HG03520 (cell line): ENCODE measurements around the gene FADD.
A peak's percentile ranks its signal among the peaks of the same experiment; 100 is the strongest.

ENCODE experiments used
- ATAC-seq: cut with Tn5 transposase; IDR thresholded peaks from one replicate; pipeline ENCODE4 v1.9.1; 2021; ENCODE audit warnings: mild to moderate bottlenecking, moderate library complexity; ENCODE audit not compliant: unreplicated experiment

The FADD gene, protein sequence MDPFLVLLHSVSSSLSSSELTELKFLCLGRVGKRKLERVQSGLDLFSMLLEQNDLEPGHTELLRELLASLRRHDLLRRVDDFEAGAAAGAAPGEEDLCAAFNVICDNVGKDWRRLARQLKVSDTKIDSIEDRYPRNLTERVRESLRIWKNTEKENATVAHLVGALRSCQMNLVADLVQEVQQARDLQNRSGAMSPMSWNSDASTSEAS

DNA sequence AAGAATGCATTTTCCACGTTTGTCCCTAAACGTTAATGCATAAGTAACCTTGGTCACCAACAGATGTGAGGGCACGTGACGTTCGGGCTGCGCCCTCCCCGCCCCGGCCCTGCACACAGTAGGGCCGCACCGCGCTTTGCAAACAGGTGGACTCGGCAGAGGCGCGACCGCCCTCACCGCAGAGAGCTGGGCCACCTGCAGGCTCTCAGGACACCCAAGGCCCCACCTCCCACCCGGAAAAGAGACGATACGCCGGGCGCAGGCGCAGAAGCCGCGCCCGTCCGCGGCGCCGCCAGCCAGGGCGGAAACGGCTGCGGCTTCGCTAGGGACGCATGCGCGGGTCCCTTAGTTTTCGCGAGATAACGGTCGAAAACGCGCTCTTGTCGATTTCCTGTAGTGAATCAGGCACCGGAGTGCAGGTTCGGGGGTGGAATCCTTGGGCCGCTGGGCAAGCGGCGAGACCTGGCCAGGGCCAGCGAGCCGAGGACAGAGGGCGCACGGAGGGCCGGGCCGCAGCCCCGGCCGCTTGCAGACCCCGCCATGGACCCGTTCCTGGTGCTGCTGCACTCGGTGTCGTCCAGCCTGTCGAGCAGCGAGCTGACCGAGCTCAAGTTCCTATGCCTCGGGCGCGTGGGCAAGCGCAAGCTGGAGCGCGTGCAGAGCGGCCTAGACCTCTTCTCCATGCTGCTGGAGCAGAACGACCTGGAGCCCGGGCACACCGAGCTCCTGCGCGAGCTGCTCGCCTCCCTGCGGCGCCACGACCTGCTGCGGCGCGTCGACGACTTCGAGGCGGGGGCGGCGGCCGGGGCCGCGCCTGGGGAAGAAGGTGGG lies at the start of gene FADD:
TSS of gene FADD (plus strand) at position 377 of the 831 bp plus-strand sequence. CDS start at position 541, 164 bp downstream.
- peak; percentile 51 for ATAC-seq

DNA sequence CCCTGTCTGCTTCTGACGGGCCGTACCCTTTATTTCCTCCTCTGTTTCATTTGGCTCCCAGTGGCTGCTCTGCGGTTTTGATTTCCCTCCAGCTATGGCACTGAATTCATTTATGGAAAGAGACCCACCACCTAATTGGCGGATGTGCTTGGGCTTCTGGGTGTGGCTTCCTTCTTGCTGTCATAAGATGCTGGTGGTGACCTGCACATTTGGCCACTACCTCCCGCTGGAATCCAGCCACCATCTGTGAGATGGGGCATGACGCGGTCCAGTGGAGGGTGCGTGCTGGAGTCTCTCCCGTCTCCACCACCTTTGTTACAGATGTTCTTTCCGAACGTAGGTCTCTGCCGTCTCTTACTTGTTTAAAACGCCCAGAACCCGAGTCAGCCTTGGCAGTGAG lies 47.7 kb upstream of the FADD start:
- ATAC-seq: no peak

DNA sequence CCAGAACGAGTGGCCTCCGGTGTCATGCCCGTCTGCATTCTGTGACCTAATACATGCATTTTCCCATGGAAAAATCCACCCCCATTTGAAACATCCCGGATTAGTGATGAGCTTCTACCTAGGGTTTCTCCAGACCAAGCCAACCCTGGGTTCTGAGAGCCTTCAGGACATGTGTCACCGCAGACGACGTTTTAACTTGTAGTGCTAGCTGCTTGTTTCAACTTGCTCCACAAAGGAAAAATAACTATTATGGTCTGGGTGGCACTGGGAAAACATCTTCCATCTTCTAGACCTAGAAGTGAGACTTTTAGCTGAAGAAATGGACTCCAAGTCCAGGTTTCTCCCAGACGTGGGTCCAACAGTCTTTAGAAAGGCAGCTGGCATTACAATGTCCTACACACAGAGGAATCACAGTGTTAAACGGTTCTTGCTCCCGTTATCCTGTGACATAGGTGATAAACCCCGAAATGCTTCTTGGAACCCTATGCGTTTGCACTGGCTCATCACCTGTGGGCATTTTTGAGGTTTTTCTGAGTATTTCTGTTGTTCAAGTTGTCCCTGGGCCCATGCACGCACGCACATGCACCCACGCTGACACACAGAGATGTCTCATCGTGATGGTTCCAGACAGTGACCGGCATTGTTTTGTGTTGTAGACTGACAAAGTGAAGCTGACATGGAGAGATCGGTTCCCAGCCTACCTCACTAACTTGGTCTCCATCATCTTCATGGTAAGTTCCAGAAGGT lies 46.6 kb upstream of the FADD start:
- no peak for ATAC-seq

DNA sequence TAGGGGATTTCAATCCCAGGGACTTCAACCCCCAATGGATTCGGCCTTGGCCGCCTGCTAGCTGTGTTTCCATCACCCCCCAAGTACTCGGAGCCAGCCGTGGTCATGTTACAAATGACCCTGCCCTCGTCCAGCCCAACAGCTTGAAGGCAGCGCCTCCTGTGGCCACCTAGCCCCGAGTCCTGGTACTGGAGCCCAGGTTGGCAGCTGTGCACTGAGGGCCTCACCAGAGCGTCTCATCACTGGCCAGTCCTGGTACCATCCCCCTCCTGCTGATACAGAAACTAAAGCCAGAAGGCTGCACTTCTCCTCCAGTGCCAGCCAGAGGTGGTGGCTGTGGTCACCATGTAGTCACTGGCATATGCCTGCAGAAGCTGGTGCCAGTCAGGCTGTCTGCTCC lies 44.9 kb upstream of the FADD start:
- ATAC-seq: no peak

DNA sequence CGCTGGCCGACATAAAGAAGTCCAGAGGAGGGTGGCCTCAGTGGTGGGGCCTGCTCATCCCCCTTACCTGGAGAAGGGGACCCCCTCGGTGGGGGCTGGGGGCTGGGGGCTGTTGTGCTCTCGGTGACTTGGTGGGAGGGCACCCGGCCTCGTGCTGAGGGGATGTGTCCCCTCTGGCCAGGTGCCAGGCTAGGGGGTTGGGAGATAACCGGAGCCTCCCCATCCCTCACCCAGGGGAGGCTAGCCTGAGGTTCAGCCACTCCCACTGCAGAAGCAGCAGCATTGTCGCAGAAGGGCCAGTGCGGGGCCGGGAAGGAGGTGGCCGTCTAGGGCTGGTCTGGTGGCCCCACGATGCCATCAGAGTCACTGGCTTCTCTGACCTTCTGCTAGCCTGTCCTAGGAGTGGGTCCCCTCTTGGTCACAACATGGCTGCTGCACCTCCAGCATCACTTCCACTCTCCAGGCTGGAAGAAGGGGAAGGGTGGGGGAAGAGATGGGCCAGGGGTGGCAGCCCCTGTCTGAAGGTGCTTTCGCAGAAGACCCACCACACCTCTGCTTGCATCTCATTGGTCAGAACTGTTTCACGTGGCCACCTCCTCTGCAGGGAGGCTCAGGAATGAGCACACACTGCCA lies 44.2 kb upstream of the FADD start:
- ATAC-seq: no peak

DNA sequence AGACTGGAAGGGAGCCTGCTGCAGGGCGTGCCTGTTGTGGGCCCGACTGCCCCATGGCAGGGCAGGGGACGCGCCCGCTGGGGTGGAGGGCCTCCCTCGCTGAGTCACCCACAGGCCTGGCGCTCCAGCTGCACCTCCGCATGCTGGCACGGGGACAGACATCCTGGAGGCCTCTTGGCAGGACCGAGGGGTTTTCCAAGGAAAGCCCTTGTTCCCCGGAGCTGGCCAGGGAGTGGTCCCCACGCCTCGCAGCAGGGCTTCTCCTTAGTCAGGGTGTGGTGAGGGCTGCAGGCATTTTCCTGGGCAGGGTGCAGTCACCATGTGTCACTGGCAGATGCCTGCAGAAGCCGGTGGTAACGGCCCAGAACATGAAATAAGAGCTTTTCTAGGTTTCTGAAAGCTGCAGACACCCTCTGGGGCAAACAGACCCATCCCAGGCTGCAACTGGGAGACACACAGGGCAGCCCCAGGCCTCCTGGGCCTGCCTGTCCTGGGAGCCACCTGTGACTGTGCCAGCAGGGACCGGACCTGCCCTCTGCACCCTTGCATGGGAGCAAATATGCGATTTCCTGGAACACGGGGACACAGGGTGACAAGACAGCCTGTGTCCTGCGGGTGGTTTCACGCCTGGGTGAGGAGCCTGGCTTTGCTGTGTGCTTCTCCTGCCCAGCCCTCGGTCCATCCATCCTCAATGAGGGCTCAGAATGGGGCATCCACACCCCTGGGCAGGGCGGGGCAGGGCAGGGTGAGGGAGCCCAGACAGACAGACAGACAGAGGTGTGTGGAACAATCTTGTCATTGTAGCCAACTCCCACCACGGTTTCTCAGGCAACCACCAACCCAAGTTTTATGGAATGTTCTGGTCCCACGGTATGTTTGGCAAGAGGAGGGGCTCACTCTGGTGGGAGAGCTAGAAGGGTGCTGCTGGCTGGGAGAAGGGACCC lies 43.2 kb upstream of the FADD start:
- ATAC-seq: no peak

DNA sequence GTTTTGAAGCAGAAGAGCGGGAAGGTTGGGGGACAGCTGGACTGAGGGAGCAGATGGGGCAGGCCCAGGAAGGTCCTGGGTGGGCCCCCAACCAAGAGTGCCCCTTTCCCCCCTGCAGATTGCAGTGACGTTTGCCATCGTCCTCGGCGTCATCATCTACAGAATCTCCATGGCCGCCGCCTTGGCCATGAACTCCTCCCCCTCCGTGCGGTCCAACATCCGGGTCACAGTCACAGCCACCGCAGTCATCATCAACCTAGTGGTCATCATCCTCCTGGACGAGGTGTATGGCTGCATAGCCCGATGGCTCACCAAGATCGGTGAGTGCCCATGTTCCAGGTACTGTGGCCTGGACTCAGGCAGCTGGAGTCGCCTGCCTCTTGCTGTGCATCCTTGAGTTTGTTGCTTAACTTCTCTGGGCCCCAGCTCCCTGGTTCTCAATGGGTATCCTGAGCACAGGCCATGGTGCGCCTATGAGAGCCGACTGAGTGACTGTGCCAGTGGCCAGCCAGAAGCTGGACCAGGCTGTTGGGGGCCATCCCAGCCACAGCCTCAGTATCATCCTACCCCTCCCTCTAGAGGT lies 42.0 kb upstream of the FADD start:
- no peak for ATAC-seq

DNA sequence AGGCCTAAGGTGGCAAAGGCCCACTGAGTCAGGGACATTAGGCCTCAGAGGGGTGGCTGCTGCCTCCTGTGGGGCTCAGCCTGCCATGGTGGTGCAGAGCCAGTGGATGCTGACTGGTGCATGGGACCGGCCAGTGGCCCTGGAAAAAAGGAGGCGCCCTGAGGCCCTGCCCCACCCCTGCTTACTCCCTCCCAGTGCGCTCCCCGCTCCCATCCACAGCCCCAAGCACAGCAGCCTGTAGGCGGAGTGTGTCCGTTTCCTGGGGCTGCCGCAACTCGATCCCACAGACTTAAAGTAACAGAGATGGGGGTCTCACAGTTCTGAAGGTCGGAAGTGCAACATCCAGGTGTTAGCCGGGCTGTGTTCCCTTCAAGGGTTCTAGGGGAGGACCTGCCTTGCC lies 38.4 kb upstream of the FADD start:
- ATAC-seq: no peak

DNA sequence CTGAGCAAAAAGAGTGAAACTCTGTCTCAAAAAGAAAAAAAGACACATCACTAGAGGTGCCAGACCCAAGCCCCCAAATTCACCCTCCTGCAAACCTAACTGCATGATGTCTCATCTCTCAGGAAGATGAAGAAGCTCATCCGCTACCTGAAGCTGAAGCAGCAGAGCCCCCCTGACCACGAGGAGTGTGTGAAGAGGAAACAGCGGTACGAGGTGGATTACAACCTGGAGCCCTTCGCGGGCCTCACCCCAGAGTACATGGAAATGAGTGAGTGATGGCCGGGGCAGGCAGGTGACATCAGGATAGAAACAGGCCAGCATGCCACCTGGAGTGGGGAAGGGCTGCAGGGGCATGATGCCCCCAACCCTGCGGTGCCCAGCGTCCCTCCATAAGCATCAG lies 36.0 kb upstream of the FADD start:
- no peak for ATAC-seq

DNA sequence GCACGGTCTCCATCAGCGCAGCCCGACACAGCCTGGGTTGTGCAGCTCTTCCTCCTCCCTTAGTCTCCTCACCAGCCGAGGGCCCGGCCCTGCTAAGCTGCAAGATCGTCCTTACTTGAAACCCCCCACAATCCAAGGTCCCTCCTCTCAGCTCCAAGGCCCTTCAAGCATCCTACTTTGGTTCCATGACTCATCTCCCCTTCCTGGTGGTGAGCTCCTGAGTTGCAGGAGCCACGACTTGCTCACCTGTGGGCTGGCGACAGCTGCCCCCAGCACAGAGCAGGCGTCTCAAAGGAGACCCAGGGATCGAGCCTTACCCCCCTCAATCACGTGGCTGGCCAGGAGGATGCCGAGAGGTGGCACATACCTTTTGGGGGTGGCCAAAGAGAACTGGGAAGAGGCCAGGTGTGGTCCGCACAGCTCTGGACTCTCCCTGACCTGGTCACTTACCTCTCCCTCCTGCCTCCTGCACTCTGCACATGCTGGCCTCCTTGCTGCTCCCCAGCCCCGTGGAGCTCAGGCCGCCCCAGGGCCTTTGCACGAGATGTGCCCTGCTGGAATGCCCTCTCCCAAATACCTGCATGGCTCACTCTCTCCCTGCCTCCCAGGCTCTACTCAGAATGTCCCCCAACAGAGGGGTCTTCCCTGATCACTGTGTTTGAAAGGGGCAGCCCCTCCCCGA lies 35.2 kb upstream of the FADD start:
- no peak for ATAC-seq

DNA sequence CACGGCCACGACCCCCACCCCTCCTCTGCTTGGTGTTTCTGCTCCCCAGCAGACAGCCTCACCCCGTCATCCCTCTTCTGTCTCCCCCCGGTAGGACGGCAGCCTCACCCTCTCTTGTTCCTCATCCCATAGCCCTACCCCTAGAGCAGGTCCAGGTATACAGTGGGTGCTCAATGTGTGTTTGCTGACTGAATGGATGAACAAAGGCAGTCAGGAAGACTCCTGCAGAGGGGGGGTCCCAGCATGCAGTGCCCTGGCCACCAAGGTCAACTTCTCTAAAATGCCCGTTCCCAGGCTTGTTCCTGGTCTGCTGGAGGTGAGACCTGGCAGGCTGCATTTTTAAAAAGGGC lies 34.7 kb upstream of the FADD start:
- no peak for ATAC-seq

DNA sequence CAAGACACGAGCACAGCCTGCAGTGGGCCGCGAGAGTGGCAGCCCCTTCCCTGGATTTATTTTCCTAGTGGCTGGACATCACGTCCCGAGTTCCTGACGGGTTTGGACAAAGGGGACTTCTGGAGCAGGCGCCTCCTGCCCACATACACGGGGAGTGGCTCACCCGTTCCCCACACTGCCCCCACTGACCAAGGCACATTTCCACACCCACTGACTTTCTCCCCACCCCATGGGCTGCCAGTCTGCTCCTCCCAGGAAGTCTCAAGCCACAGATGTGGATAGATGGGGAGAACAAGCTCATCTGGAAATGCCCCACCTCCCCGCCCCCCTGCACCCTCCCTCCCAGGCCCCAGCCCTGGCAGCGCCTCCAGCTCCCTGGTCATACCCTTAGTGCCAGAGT lies 34.0 kb upstream of the FADD start:
- ATAC-seq: no peak

DNA sequence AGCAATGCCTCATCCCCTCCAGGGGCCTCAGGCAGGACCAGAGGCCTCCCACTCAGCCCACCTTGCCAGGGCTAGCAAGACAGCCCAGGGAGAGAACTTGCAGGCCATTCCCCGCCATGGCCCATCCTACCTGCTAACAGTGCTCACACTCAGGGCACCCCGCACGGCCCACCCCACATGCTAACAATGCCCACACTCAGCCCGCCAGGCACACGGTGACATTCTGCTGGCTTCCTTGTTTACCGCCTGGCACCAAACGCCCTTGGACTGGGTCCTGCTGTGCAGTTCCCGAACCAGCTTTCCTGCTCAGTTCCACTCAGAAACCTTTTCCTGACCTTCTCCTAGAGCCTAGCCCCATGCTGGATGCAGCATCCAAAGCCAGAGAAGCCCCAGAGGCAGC lies 33.5 kb upstream of the FADD start:
- ATAC-seq: no peak

DNA sequence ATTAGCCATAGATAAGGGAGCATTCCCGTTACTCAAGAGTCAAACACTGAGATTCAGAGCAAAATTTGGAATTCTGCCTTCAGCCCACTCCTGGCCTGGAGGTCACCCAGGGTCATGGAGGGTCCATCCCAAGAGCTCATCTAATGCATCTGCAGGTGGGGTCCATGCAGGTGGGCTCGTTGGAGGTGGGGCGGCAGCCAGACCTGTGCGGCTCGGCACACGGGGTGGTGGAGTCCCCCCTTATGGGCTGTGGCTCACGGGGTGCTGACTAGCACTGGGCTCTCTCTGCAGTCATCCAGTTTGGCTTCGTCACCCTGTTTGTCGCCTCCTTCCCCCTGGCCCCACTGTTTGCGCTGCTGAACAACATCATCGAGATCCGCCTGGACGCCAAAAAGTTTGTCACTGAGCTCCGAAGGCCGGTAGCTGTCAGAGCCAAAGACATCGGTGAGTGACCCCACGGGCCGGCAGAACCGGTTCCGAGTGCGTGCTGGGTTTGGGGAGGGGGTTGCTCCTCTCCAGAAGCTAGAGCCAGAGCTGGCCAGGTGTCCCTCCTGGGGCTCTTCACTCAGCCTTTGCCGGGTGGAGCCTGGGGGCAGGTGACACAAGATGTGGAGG lies 32.4 kb upstream of the FADD start:
- no peak for ATAC-seq

DNA sequence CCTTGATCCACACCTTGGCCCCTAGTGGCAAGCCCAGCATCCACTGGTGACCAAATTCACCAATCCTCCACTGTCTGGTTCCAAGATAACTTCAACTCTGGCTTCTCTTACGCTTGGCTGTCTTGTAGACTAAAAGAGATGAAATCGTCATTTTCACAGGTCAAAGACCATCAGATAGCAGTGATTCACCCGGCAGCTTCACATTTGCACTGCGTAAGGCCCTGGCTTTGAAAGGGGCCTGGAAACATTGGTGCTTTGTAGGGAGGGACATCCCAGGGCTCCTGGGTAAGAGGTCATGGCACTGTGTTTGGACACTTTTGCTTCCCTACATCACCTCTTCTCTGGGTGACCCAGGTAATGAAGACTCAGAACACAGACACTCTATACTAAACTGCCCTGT lies 30.1 kb upstream of the FADD start:
- no peak for ATAC-seq

DNA sequence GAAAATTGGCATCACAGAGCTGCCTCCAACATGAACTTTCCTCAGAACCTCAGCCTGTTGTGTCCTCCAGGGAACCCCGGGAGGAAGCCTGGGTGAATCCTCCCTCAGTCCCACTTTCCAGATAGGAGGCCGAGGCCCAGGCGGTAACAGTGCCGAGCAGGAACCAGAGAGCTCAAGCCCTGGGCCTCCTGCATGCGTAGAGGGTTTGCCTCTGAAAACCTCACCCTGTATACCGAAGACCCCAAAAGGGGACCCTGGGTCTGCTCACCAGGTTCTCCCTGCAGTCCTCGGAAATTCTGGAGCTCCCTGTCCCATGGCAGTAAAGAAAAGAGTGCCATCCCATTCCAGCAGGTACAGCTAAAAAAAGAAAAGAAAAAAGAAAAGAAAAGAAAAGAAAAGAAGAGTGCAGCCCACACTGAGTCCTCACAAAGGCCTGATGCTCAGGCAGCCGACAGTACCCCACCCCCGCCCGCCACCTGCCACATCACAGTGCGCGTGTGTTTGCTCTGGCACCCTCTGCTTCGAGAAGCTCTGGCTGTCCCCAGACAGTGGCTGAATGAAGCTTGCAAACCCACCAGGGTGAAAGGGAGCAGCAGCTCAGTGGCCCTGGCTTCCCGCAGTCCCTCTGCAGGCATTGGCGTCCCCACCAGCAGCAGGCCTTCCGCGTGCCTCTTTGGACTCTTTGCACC lies 28.4 kb upstream of the FADD start:
- no peak for ATAC-seq

DNA sequence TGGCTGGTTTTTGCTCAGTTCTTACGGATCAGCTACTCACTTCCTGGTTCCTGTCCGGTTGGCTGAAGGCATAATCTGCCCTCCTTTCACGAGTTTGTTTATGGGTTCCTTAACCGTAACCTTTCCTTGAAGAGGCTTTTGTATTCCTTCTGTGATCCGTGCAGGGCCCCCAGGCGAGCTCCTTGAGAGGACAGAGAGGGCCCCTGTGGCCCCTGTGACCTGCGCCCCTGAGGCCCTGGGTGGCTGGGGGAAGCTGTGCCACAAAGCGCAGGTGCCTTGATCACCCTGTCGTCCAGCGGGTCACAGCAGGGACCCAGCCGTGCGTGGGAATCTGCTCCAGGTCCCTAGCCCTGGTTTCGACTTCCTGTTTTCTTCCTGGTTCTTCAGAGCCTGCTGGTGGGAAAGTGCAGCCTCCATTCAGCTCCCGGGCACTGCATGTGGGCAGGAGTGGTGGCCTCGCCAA lies 27.8 kb upstream of the FADD start:
- ATAC-seq: no peak

DNA sequence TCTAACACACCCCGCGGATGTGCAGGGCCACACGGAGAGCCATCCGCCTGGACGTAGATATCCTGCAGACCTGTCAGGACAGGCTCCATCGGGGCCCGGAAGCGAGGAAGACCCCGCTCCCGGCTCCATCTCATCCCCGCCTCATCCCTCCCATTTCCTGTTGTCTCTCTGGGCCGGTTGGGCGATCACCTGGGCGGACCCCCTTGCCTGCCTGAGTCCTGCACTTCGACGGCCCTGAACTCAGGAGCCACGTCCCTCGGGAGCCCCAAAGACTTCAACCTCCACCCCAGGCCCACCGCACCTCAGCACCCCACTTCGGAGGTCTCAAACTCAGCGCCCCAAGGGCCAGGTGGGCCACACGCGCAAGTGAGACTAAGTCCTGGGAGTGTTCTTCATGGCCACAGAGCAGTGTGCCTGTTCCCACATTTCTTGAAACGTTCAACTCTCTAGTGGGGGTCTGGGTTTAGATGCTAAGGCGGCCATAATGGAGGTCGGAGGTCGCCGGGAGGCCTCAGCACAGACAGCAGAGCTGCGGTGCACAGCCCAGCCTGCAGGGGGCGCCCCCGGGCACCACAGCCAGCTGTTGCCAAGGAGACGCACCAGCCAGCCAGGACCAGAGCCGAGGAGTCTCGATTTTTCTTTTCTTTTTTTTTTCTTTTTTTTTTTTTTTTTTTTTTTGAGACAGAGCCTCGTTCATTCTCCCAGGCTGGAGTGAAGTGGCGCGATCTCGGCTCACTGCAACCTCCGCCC lies 26.0 kb upstream of the FADD start:
- no peak for ATAC-seq
